Trophoblast cell (in vitro differentiated cells and primary cell): ENCODE data around the gene SACS.

Source experiments
- DNase-seq, 2 donors: peaks; one replicate each; pipeline ENCODE4 v3.0.0-alpha.2; 2016
- H2AFZ ChIP-seq: 2 replicates; pipeline ENCODE4 v1.6.1; 2013; ENCODE audit warnings: low read length, moderate library complexity, mild to moderate bottlenecking; ENCODE audit not compliant: insufficient read depth, poor library complexity
- H2AK5ac ChIP-seq: 2 replicates; pipeline ENCODE4 v1.6.1; 2013; ENCODE audit warnings: mild to moderate bottlenecking, low read length
- H2BK120ac ChIP-seq: 2 replicates; pipeline ENCODE4 v1.6.1; 2013; ENCODE audit warnings: low read length, mild to moderate bottlenecking, moderate library complexity; ENCODE audit not compliant: insufficient read depth, poor library complexity
- H2BK12ac ChIP-seq: 2 replicates; pipeline ENCODE4 v1.6.1; 2013; ENCODE audit warnings: mild to moderate bottlenecking, low read length, moderate library complexity
- H2BK5ac ChIP-seq: 2 replicates; pipeline ENCODE4 v1.6.1; 2013; ENCODE audit warnings: low read length, low read depth, moderate library complexity, mild to moderate bottlenecking; ENCODE audit not compliant: poor library complexity
- H3K14ac ChIP-seq: 2 replicates; pipeline ENCODE4 v1.6.1; 2013; ENCODE audit warnings: mild to moderate bottlenecking, low read length
- H3K18ac ChIP-seq: 2 replicates; pipeline ENCODE4 v1.6.1; 2013; ENCODE audit warnings: mild to moderate bottlenecking, low read length
- H3K23ac ChIP-seq: 2 replicates; pipeline ENCODE4 v1.6.1; 2013; ENCODE audit warnings: low read length
- H3K27ac ChIP-seq: 2 replicates; pipeline ENCODE4 v1.5.1; 2013; ENCODE audit warnings: low read depth, mild to moderate bottlenecking, inconsistent platforms, low read length, moderate library complexity
- H3K27me3 ChIP-seq: 2 replicates; pipeline ENCODE4 v1.6.1; 2013; ENCODE audit warnings: inconsistent platforms, mild to moderate bottlenecking, low read length, moderate library complexity; ENCODE audit not compliant: insufficient read depth
- H3K36me3 ChIP-seq, 2 experiments: 1 replicate in 1 of 2; 2 replicates in 1 of 2; pipeline ENCODE4 v1.6.1; 2013; ENCODE audit warnings: low read length in 2 of 2, mild to moderate bottlenecking in 2 of 2, moderate library complexity in 1 of 2; ENCODE audit not compliant: insufficient read depth in 2 of 2, control insufficient read depth in 1 of 2
- H3K4ac ChIP-seq: 2 replicates; pipeline ENCODE4 v1.6.1; 2013; ENCODE audit warnings: low read depth, mild to moderate bottlenecking, low read length, moderate library complexity
- H3K4me1 ChIP-seq, 2 experiments: 1 replicate in 1 of 2; 2 replicates in 1 of 2; pipeline ENCODE4 v1.6.1; 2013; ENCODE audit warnings: low read length in 2 of 2, mild to moderate bottlenecking in 2 of 2, moderate library complexity in 1 of 2; ENCODE audit not compliant: insufficient read depth in 2 of 2, control insufficient read depth in 1 of 2
- H3K4me2 ChIP-seq: 2 replicates; pipeline ENCODE4 v1.6.1; 2013; ENCODE audit warnings: inconsistent platforms, mild to moderate bottlenecking, low read length, moderate library complexity
- H3K4me3 ChIP-seq: 2 replicates; pipeline ENCODE4 v1.5.1; 2013; ENCODE audit warnings: mild to moderate bottlenecking, low read depth, low read length, inconsistent platforms
- H3K79me1 ChIP-seq: one replicate; pipeline ENCODE4 v1.6.1; 2013; ENCODE audit warnings: low read length
- H3K79me2 ChIP-seq: 2 replicates; pipeline ENCODE4 v1.6.1; 2013; ENCODE audit warnings: low read length, mild to moderate bottlenecking; ENCODE audit not compliant: control insufficient read depth, insufficient read depth, poor library complexity
- H3K9ac ChIP-seq: 2 replicates; pipeline ENCODE4 v1.6.1; 2013; ENCODE audit warnings: mild to moderate bottlenecking, low read length
- H3K9me3 ChIP-seq: 2 replicates; pipeline ENCODE4 v1.6.1; 2013; ENCODE audit warnings: low read depth, mild to moderate bottlenecking, control low read depth, inconsistent platforms, low read length; ENCODE audit not compliant: insufficient read depth
- H4K12ac ChIP-seq: 2 replicates; pipeline ENCODE4 v1.6.1; 2013; ENCODE audit warnings: low read depth, mild to moderate bottlenecking, low read length, moderate library complexity
- H4K8ac ChIP-seq: 2 replicates; pipeline ENCODE4 v1.6.1; 2013; ENCODE audit warnings: low read depth, mild to moderate bottlenecking, low read length, moderate library complexity
- H4K91ac ChIP-seq: one replicate; pipeline ENCODE4 v1.6.1; 2013; ENCODE audit warnings: low read depth, mild to moderate bottlenecking, low read length, moderate library complexity
- WGBS: extraction: QIAGEN DNeasy Blood & Tissue Kit; methylation state at CpG from one replicate; pipeline ENCODE4 v1.1.7; 2013; ENCODE audit warnings: missing lambda C conversion rate; ENCODE audit not compliant: insufficient read length, insufficient coverage; ENCODE audit errors: extremely low coverage; 5-methylcytosine and 5-hydroxymethylcytosine counted together

Gene SACS

DNA sequence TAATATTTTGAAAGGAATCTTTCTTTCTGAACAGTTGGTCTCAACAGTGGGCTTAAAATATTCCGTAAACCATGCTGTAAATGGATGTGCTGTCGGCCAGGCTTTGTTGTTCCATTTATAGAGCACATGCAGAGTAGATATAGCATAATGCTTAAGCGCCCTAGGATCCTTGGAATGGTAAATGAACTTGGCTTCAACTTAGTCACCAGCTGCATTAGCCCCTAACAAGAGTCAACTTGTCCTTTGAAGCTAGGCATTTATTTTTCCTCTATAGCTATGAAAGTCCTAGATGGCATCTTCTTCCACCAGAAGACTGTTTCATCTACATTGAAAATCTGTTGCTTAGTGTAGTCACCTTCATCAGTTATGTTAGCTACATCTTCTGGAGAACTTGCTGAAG, 47.6 kb downstream of the SACS start:
- no peak overlapping the region for H3K18ac ChIP-seq
- H2BK12ac ChIP-seq = no peak overlapping the region
- H3K79me2 ChIP-seq = no peaks in the 10 kb centered on the region
- H3K36me3 ChIP-seq = no peaks in the 10 kb centered on the region
- H2BK120ac ChIP-seq = no peak overlapping the region
- H2AFZ ChIP-seq = no peak overlapping the region
- H3K23ac ChIP-seq = no peak overlapping the region
- no peak overlapping the region for H2AK5ac ChIP-seq
- no peak overlapping the region for H4K91ac ChIP-seq
- DNase-seq = no peak
- H4K12ac ChIP-seq = no peak overlapping the region
- peaks cover 2% of the 10 kb centered on the region for H3K9me3 ChIP-seq
- no peak overlapping the region for H3K4me3 ChIP-seq
- no CpG with 5 or more reads among the region's 3 CpGs for WGBS
- no peak overlapping the region for H3K4me2 ChIP-seq
- no peak overlapping the region for H3K9ac ChIP-seq
- H3K4me1 ChIP-seq = no peaks in the 10 kb centered on the region
- no peak overlapping the region for H2BK5ac ChIP-seq
- H3K27me3 ChIP-seq = no peaks in the 10 kb centered on the region
- H3K4ac ChIP-seq = no peak overlapping the region
- H3K79me1 ChIP-seq = no peaks in the 10 kb centered on the region
- H4K8ac ChIP-seq = no peak overlapping the region
- H3K27ac ChIP-seq = no peak overlapping the region
- no peak overlapping the region for H3K14ac ChIP-seq

DNA sequence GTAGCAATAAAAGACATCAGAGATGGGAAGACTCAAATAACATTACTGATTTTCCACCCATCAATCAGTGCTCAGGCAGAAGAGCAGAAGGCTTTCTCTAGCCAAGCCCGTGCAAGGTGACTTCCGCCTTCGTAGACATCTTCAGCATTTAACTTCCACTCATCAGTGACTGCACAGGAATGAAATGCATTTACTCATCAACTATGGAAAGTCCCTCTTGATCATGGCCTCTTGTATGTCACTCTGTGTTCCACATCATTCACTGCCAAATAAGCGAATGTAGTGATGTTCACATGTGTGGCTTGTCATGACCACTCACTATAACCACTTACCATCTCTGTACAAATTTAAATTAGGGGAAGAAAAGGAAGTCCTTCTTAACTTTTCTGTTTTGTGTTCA, 49.4 kb downstream of the SACS start:
- Histone ChIP-seq H3K4ac (no peak overlapping the region), H4K12ac (no peak overlapping the region), H3K4me1 (peaks cover 0 to 5% of the 10 kb centered on the region in 2 experiments), H3K9me3 (peaks cover 3% of the 10 kb centered on the region), H2AK5ac (no peak overlapping the region), H2BK5ac (no peak overlapping the region), H4K91ac (no peak overlapping the region), H3K18ac (no peak overlapping the region), H3K4me2 (no peak overlapping the region), H3K9ac (no peak overlapping the region), H3K4me3 (no peak overlapping the region), H3K36me3 (no peaks in the 10 kb centered on the region), H3K27ac (no peak overlapping the region), H2AFZ (no peak overlapping the region), H3K14ac (no peak overlapping the region), H2BK12ac (no peak overlapping the region), H3K27me3 (no peaks in the 10 kb centered on the region), H3K79me2 (no peaks in the 10 kb centered on the region), H4K8ac (no peak overlapping the region), H3K79me1 (no peaks in the 10 kb centered on the region), H3K23ac (no peak overlapping the region), H2BK120ac (no peak overlapping the region)
- DNase-seq = no peak
- WGBS = no CpG with 5 or more reads among the region's 4 CpGs

DNA sequence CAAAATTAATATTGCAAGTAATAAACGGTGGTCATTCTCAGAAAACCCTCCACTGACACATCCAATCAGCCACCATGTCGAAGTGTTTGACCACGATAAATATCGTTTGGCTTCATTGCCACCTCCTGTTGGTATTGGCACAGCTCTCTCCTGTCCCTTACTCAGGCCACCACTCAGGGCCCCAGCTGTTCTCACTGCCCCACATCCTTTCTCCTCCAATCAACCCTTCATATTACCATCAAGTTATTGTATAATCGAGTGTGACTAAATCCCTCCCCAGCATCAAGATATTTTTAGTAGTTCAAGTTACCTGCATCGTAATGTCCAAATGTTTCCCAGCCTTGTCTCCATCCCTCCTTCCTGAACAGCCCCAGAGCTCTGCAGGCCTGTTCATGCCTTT, 50.4 kb downstream of the SACS start:
- Histone ChIP-seq H3K23ac (no peak overlapping the region), H2AK5ac (no peak overlapping the region), H3K4ac (no peak overlapping the region), H3K79me1 (no peaks in the 10 kb centered on the region), H4K12ac (no peak overlapping the region), H2BK120ac (no peak overlapping the region), H4K91ac (no peak overlapping the region), H2AFZ (no peak overlapping the region), H3K79me2 (no peaks in the 10 kb centered on the region), H3K18ac (no peak overlapping the region), H3K9ac (no peak overlapping the region), H2BK12ac (no peak overlapping the region), H4K8ac (no peak overlapping the region), H3K14ac (no peak overlapping the region), H3K4me1 (peaks cover 0 to 5% of the 10 kb centered on the region in 2 experiments), H2BK5ac (no peak overlapping the region), H3K4me3 (no peak overlapping the region), H3K27ac (no peak overlapping the region), H3K36me3 (no peaks in the 10 kb centered on the region), H3K27me3 (no peaks in the 10 kb centered on the region), H3K9me3 (peaks cover 4% of the 10 kb centered on the region), H3K4me2 (no peak overlapping the region)
- no peak for DNase-seq
- WGBS = no CpG with 5 or more reads among the region's 6 CpGs

- WGBS = no CpG with 5 or more reads among the region's 6 CpGs
- Histone ChIP-seq H2AFZ (no peak overlapping the region), H3K27ac (no peak overlapping the region)
These were observed 51.6 kb downstream of the SACS start for GRCh38 chr13:23381866-23382265.

More at GRCh38 chr13:23381866-23382265, 51.6 kb downstream of the SACS start:
- Histone ChIP-seq H2BK5ac (no peak overlapping the region), H4K8ac (no peak overlapping the region), H3K23ac (no peak overlapping the region), H3K4me1 (peaks cover 2 to 9% of the 10 kb centered on the region in 2 experiments), H3K4ac (no peak overlapping the region), H3K9me3 (peaks cover 4% of the 10 kb centered on the region), H3K36me3 (no peaks in the 10 kb centered on the region), H3K9ac (no peak overlapping the region), H2BK120ac (no peak overlapping the region), H4K91ac (no peak overlapping the region), H3K79me2 (no peaks in the 10 kb centered on the region), H3K4me3 (no peak overlapping the region), H3K4me2 (no peak overlapping the region), H3K79me1 (peaks cover 3% of the 10 kb centered on the region), H2AK5ac (no peak overlapping the region), H2BK12ac (no peak overlapping the region), H4K12ac (no peak overlapping the region), H3K14ac (no peak overlapping the region), H3K27me3 (no peaks in the 10 kb centered on the region), H3K18ac (no peak overlapping the region)
- no peak for DNase-seq
